IMR-90 (cell line): ENCODE data around the gene EPB41L2. TPM values are rescaled to one million over a fixed set of nuclear protein-coding genes. Genes with fewer than 3 reads are reported as not detected.

Source experiments
- ATAC-seq: fragments of 200-7000 bp; cut with Tn5 transposase; 2 replicates; pipeline ENCODE4 v1.9.1; 2020; ENCODE audit warnings: low read depth, mild to moderate bottlenecking, moderate library complexity
- BruUV-seq: library from RNA; stranded (reverse); fragments of 400-500 nt; replicated peaks from 2 replicates; lab custom pipeline; 2021; lab: Mats Ljungman, UMichigan
- CTCF ChIA-PET: fragments of 300-600 bp; formaldehyde crosslinking; extraction: SDS; loops from one replicate; lab custom pipeline; 2021; ENCODE audit warnings: antibody characterized with exemption; lab: Yijun Ruan, JAX
- POLR2A ChIA-PET: fragments of 300-600 bp; sonication (Branson Sonifier 250); formaldehyde crosslinking; loops from one replicate; lab custom pipeline; 2022; ENCODE audit warnings: antibody characterized with exemption; ENCODE audit not compliant: unreplicated experiment; lab: Charles Lee
- DNase-seq: peaks from one replicate; pipeline ENCODE4 v3.0.0; 2013
- H2AFZ ChIP-seq: replicated peaks from 2 replicates; pipeline ENCODE3; 2013; ENCODE audit warnings: low read length, mild to moderate bottlenecking; ENCODE audit not compliant: poor library complexity
- H2AK5ac ChIP-seq: 2 replicates; pipeline ENCODE4 v1.6.1; 2013; ENCODE audit warnings: low read depth, low read length, inconsistent platforms
- H2AK9ac ChIP-seq: replicated peaks from 2 replicates; pipeline ENCODE3; 2013; ENCODE audit warnings: mild to moderate bottlenecking, low read depth, low read length, moderate library complexity; ENCODE audit not compliant: poor library complexity
- H2BK120ac ChIP-seq: 2 replicates; pipeline ENCODE4 v1.6.1; 2013; ENCODE audit warnings: low read depth, low read length, inconsistent platforms
- H2BK15ac ChIP-seq: 3 replicates; pipeline ENCODE4 v1.6.1; 2013; ENCODE audit warnings: low read depth, low read length, inconsistent platforms
- H2BK20ac ChIP-seq: 2 replicates; pipeline ENCODE4 v1.6.1; 2013; ENCODE audit warnings: low read depth, mild to moderate bottlenecking, inconsistent platforms, low read length, moderate library complexity
- H2BK5ac ChIP-seq: 2 replicates; pipeline ENCODE4 v1.6.1; 2013; ENCODE audit warnings: mild to moderate bottlenecking, low read depth, low read length, inconsistent platforms; ENCODE audit not compliant: poor library complexity, severe bottlenecking
- H3K14ac ChIP-seq: replicated peaks from 2 replicates; pipeline ENCODE4 v1.6.1; 2013; ENCODE audit warnings: low read depth, low read length, inconsistent platforms
- H3K18ac ChIP-seq: 2 replicates; pipeline ENCODE4 v1.6.1; 2013; ENCODE audit warnings: low read depth, low read length, control low read depth
- H3K23ac ChIP-seq: 2 replicates; pipeline ENCODE4 v1.6.1; 2013; ENCODE audit warnings: low read depth, low read length, inconsistent platforms
- H3K27ac ChIP-seq: 2 replicates; pipeline ENCODE4 v1.5.1; 2013; ENCODE audit warnings: mild to moderate bottlenecking, control low read depth, low read length; ENCODE audit not compliant: insufficient read depth
- H3K27me3 ChIP-seq: 2 replicates; pipeline ENCODE4 v1.6.1; 2013; ENCODE audit warnings: low read length; ENCODE audit not compliant: control insufficient read depth, insufficient read depth
- H3K36me3 ChIP-seq: 2 replicates; pipeline ENCODE4 v1.6.1; 2013; ENCODE audit warnings: low read length, mixed read lengths; ENCODE audit not compliant: control insufficient read depth, insufficient read depth
- H3K4ac ChIP-seq: 2 replicates; pipeline ENCODE4 v1.6.1; 2013; ENCODE audit warnings: low read depth, low read length, inconsistent platforms
- H3K4me1 ChIP-seq: 2 replicates; pipeline ENCODE4 v1.6.1; 2013; ENCODE audit warnings: low read length, mixed read lengths; ENCODE audit not compliant: control insufficient read depth, insufficient read depth
- H3K4me2 ChIP-seq: 2 replicates; pipeline ENCODE4 v1.6.1; 2013; ENCODE audit warnings: low read depth, mild to moderate bottlenecking, control low read depth, low read length, moderate library complexity
- H3K4me3 ChIP-seq: 2 replicates; pipeline ENCODE4 v1.5.1; 2013; ENCODE audit warnings: low read depth, mild to moderate bottlenecking, control low read depth, low read length, moderate library complexity; ENCODE audit not compliant: insufficient read depth
- H3K56ac ChIP-seq: 2 replicates; pipeline ENCODE4 v1.6.1; 2013; ENCODE audit warnings: low read length, inconsistent platforms; ENCODE audit not compliant: insufficient read depth; ENCODE audit errors: extremely low read depth
- H3K79me1 ChIP-seq, 2 experiments: 2 replicates each; pipeline ENCODE4 v1.6.1; 2013; ENCODE audit warnings: low read length in 2 of 2, inconsistent platforms in 1 of 2, low read depth in 1 of 2
- H3K9ac ChIP-seq: 2 replicates; pipeline ENCODE4 v1.6.1; 2013; ENCODE audit warnings: low read depth, low read length, control low read depth
- H3K9me1 ChIP-seq: 2 replicates; pipeline ENCODE4 v1.6.1; 2013; ENCODE audit warnings: low read length, inconsistent platforms; ENCODE audit not compliant: insufficient read depth
- H3K9me3 ChIP-seq: 2 replicates; pipeline ENCODE4 v1.6.1; 2013; ENCODE audit warnings: low read length; ENCODE audit not compliant: control insufficient read depth, insufficient read depth
- H4K20me1 ChIP-seq: 2 replicates; pipeline ENCODE4 v1.6.1; 2013; ENCODE audit warnings: low read length, inconsistent platforms; ENCODE audit not compliant: insufficient read depth
- H4K5ac ChIP-seq: 2 replicates; pipeline ENCODE4 v1.6.1; 2013; ENCODE audit warnings: mild to moderate bottlenecking, low read depth, low read length, control low read depth
- H4K8ac ChIP-seq, 2 experiments: 2 replicates each; pipeline ENCODE4 v1.6.1; 2013; ENCODE audit warnings: low read depth in 2 of 2, low read length in 2 of 2, control low read depth in 1 of 2, inconsistent platforms in 1 of 2
- H4K91ac ChIP-seq: 2 replicates; pipeline ENCODE4 v1.6.1; 2013; ENCODE audit warnings: low read depth, low read length, inconsistent platforms; ENCODE audit not compliant: insufficient read depth
- BHLHE40 ChIP-seq: fragments of 150-350 bp; IDR thresholded peaks from 2 replicates; pipeline ENCODE4 v1.6.1; 2016; ENCODE audit warnings: mild to moderate bottlenecking, low read depth, low read length
- CEBPB ChIP-seq: IDR thresholded peaks from 2 replicates; pipeline ENCODE4 v1.6.1; 2012; ENCODE audit warnings: low read depth, low read length, improper control_type of control experiment
- CHD1 ChIP-seq: IDR thresholded peaks from 2 replicates; pipeline ENCODE4 v1.6.1; 2012; ENCODE audit warnings: low read depth, low read length, improper control_type of control experiment
- FOS ChIP-seq: fragments of 150-350 bp; IDR thresholded peaks from 2 replicates; pipeline ENCODE4 v1.6.1; 2016; ENCODE audit warnings: low read depth, low read length
- MAFK ChIP-seq: IDR thresholded peaks from 2 replicates; pipeline ENCODE4 v1.6.1; 2012; ENCODE audit warnings: low read depth, low read length, improper control_type of control experiment
- MAZ ChIP-seq: IDR thresholded peaks from 2 replicates; pipeline ENCODE4 v1.6.1; 2012; ENCODE audit warnings: low read depth, mild to moderate bottlenecking, low read length, improper control_type of control experiment, moderate library complexity, borderline replicate concordance
- MXI1 ChIP-seq: IDR thresholded peaks from 2 replicates; pipeline ENCODE4 v1.6.1; 2012; ENCODE audit warnings: low read depth, mild to moderate bottlenecking, low read length, moderate library complexity, borderline replicate concordance
- RAD21 ChIP-seq: IDR thresholded peaks from 2 replicates; pipeline ENCODE4 v1.6.1; 2012; ENCODE audit warnings: low read length, improper control_type of control experiment
- RCOR1 ChIP-seq: IDR thresholded peaks from 2 replicates; pipeline ENCODE4 v1.6.1; 2012; ENCODE audit warnings: mild to moderate bottlenecking, low read length, improper control_type of control experiment; ENCODE audit not compliant: insufficient replicate concordance
- SMC3 ChIP-seq: fragments of 150-350 bp; IDR thresholded peaks from 2 replicates; pipeline ENCODE4 v1.6.1; 2016; ENCODE audit warnings: low read depth, mild to moderate bottlenecking, antibody characterized with exemption, low read length, moderate library complexity
- WGBS, 2 experiments: methylation state at CpG; one replicate each; pipeline versions ENCODE4 v1.1.5 to v1.1.7; 2013; ENCODE audit warnings: missing lambda C conversion rate in 2 of 2; ENCODE audit not compliant: insufficient read length in 1 of 2; ENCODE audit errors: extremely low coverage in 2 of 2; 5-methylcytosine and 5-hydroxymethylcytosine counted together
- dilution Hi-C: fragments of 300-500 bp; cut with HindIII; formaldehyde crosslinking; loops from one replicate; pipeline ENCODE4 v1.14.3; 2018; ENCODE audit warnings: low sequenced_read_pairs; ENCODE audit not compliant: unreplicated experiment
- in situ Hi-C: fragments of 300-500 bp; cut with MboI; formaldehyde crosslinking; loops from 3 replicates; pipeline ENCODE4 v1.14.3; 2019; ENCODE audit warnings: low sequenced_read_pairs, inconsistent platforms, mixed read lengths
- intact Hi-C: fragments of 100-400 bp; cut with micrococcal nuclease; formaldehyde crosslinking; loops from 2 replicates; pipeline ENCODE4 v1.10.0; 2022
- polyA plus RNA-seq, 3 experiments: library from polyadenylated mRNA; depleted of rRNA; stranded (reverse); fragments of >200 nt; gene quantifications; 2 replicates each; pipeline ENCODE4 v1.2.3, GENCODE V29; 2012; ENCODE audit warnings: low replicate concordance in 1 of 3
- total RNA-seq: library from RNA; depleted of rRNA; stranded (reverse); fragments of >200 nt; gene quantifications from 2 replicates; pipeline ENCODE4 v1.2.3, GENCODE V29; 2012
- TF ChIP-seq, protein P1 (sequence below): conservative IDR thresholded peaks from 2 replicates; pipeline ENCODE4 v1.5.1; 2012; ENCODE audit warnings: mild to moderate bottlenecking, low read depth, low read length, improper control_type of control experiment

The EPB41L2 gene
- total and polyA plus RNA-seq, 2 of the 4 experiments (the other 2 are of a cell fraction) = 85.7 to 99.8 TPM

DNA sequence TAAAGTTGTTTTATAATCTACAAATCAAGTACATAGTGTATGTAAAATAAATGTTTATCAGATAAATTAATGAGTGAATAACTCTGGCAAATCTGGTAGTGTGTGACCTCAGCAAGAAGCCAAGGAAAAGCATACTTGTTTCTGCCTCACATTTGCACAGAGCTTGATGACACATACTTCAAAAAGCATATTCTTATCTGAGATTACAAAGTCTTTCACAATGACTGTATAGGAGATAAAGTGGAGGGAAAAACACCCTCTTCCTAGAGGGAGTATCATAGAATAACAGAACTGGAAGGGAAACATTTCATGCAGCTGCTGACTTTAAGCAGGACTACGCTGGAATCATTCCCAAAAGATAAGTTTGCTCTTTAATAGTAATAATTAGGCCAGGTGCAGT lies 44.1 kb upstream of the EPB41L2 start:
- Histone ChIP-seq H3K56ac (no peak overlapping the region), H3K4me1 (peaks cover 5% of the 10 kb centered on the region; the same call in 1 of the 2 replicates), H3K23ac (no peak overlapping the region), H2BK20ac (no peak overlapping the region), H3K14ac (no peak overlapping the region), H4K8ac (no peak overlapping the region), H2BK5ac (peak overlapping the region; percentile 83), H2BK120ac (no peak overlapping the region), H3K4me2 (no peak overlapping the region), H3K4me3 (no peak overlapping the region), H3K4ac (no peak overlapping the region), H3K9ac (no peak overlapping the region), H3K27ac (peak overlapping the region; percentile 15; the same call in 1 of the 2 replicates), H3K36me3 (no peaks in the 10 kb centered on the region), H2AFZ (no peak overlapping the region), H3K18ac (no peak overlapping the region), H3K9me1 (peaks cover 4% of the 10 kb centered on the region), H4K5ac (no peak overlapping the region), H2BK15ac (no peak overlapping the region), H4K20me1 (no peaks in the 10 kb centered on the region), H2AK5ac (no peak overlapping the region), H4K91ac (no peak overlapping the region), H2AK9ac (no peak overlapping the region), H3K27me3 (no peaks in the 10 kb centered on the region), H3K79me1 (0 out of 4 replicates have a peak, but pooled peaks cover 0 to 3% of the 10 kb centered on the region in 2 experiments), H3K9me3 (no peaks in the 10 kb centered on the region)
- CTCF ChIA-PET = interaction anchor here (0.6 kb wide), 1 partner anchor 62 kb away, joined by 3 read pairs; no protein-coding TSS in a partner anchor
- POLR2A ChIA-PET = interaction anchor here (0.5 kb wide), 1 partner anchor 167 kb away, joined by 5 read pairs; no protein-coding TSS in a partner anchor
- TF ChIP-seq BHLHE40 (peak; percentile 53; the same call in 1 of the 2 replicates), MAFK (peak; percentile 19; the same call in 1 of the 2 replicates), MXI1 (no peak), MAZ (no peak), CHD1 (no peak), SMC3 (peak; percentile 6; the same call in 1 of the 2 replicates), RCOR1 (no peak), RAD21 (peak; percentile 11; the same call in 1 of the 2 replicates), CEBPB (peak; percentile 95), FOS (peak; percentile 83)
- TF ChIP-seq, protein P1, sequence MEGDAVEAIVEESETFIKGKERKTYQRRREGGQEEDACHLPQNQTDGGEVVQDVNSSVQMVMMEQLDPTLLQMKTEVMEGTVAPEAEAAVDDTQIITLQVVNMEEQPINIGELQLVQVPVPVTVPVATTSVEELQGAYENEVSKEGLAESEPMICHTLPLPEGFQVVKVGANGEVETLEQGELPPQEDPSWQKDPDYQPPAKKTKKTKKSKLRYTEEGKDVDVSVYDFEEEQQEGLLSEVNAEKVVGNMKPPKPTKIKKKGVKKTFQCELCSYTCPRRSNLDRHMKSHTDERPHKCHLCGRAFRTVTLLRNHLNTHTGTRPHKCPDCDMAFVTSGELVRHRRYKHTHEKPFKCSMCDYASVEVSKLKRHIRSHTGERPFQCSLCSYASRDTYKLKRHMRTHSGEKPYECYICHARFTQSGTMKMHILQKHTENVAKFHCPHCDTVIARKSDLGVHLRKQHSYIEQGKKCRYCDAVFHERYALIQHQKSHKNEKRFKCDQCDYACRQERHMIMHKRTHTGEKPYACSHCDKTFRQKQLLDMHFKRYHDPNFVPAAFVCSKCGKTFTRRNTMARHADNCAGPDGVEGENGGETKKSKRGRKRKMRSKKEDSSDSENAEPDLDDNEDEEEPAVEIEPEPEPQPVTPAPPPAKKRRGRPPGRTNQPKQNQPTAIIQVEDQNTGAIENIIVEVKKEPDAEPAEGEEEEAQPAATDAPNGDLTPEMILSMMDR = no peak
- dilution Hi-C loops (no loop called here), intact Hi-C loops (no loop called here), in situ Hi-C loops (no loop called here)
- no CpG with 5 or more reads among the region's 1 CpG for WGBS, 2 experiments
- BruUV-seq = no TSS peak
- peak; percentile 91 for ATAC-seq
- DNase-seq = peak; percentile 96
